GM21825 (cell line): ENCODE measurements around the gene MLLT3.

Source experiments
- ATAC-seq: cut with Tn5 transposase; IDR thresholded peaks from one replicate; pipeline ENCODE4 v1.9.1; 2021; ENCODE audit warnings: mild to moderate bottlenecking, moderate library complexity; ENCODE audit not compliant: unreplicated experiment

The MLLT3 gene

DNA sequence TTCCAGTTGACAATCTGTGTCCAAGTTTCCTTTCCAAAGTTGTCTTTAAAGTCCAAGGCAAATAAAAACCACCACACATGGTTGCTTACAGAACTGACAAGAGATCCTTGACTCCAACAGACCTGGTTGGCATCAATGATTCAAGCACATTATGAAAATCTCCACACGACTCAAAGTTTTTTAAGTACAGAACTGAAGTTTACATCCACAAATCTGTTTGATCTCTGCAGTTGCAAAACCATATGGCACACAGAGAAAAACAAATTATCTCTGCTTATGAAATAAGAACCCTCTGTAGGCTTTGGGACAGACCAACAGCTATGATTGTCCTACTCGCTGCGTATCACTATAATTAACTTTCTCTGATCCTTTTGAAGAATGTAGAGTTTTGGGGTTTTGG, 60.8 kb downstream of the MLLT3 start:
- no peak for ATAC-seq

DNA sequence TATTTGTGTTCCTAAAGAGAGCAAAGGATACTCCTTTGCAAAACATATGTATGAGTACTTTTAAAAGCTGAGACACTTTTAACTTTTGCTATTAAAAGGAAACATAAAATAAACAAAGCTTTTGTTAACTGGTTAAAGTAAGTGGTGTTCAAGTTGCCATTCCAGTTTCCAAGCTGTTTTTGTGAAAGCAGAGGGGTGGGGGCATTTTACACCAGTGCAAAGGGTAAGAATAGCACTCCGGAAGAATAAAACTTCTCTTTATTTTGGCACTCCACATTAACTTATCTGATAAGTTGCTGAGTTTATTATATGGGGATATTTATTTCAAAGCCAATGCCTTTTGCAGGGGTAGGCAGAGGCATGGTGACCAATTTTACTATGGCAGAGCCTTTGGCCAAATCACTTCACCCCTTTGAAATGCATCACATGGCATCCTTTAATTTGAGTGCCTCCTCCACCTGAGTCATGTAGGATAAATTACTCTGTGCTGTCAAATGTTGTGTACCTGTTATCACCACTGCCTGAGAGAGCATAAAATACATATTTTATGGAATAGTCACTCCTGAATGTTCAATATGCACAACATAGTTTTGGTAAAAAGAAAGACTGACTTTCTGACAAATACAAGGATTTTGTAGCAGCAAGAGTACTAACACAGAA, 62.9 kb downstream of the MLLT3 start:
- ATAC-seq: no peak

DNA sequence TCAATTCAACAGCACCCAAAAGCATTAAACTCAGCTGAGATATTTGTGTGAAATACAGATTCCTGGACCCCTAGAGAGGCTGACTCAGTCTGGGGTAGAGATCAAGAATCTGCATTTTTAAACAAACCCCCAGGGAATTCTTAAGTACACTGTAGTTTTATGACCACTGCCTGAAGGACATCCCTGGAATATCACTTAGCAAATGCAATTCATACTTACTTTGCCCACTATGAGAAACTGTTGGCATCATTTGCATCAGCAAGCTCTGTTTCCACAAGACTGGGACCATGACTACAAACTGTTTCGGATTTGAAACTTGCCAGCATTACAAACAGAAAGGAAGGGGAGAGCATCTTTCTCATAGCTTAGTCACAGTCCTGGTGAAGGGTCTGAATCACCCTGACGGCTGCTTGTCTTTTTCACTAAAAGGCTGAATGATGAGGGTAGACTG, 63.7 kb downstream of the MLLT3 start:
- no peak for ATAC-seq

DNA sequence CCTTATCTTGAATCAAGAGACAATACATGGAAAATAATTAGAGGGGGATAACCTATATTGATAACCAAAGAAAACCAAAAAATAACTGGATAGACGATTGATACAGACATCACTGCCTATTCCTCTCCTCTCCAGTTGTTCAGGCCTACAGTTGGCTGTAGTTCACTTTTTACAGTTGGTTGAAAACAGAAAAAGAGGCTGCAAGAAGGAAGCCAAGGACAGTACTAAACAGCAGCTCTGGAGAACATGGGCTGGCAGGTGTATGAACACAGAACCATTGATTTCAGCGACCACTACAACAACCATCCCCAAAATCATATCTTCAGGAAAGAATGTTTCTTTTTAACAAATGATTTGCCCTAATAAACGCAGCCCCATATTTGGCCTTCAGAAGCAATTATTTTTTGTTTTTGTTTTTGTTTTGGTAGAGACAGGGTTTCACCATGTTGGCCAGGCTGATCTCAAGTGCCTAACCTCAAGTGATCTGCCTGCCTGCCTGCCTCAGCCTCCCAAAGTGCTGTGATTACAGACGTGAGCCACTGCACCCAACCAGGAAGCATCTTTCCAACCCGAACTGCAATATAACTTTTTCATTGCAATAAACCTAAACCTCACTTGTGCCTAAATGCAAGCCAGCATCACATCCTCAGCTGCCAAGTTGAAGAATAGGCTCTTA, 64.3 kb downstream of the MLLT3 start:
- no peak for ATAC-seq

DNA sequence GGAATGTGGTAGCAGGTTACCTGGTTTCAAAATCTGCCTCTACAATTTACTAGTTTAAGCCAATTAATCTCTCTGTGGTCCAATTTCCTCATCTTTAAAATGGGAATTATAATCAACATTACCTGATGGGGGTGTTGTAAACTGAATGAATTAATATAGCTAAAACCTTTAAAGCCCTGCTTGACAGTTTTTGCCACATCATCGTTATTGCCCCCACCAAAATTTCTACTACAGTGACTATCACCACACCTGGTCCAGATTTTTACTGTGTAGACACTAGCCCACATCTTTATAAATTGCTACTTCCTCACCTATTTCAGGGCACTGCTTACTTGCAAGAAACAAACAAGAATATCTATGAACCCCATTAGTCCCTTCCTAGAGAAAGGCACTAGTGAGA, 65.0 kb downstream of the MLLT3 start:
- no peak for ATAC-seq

DNA sequence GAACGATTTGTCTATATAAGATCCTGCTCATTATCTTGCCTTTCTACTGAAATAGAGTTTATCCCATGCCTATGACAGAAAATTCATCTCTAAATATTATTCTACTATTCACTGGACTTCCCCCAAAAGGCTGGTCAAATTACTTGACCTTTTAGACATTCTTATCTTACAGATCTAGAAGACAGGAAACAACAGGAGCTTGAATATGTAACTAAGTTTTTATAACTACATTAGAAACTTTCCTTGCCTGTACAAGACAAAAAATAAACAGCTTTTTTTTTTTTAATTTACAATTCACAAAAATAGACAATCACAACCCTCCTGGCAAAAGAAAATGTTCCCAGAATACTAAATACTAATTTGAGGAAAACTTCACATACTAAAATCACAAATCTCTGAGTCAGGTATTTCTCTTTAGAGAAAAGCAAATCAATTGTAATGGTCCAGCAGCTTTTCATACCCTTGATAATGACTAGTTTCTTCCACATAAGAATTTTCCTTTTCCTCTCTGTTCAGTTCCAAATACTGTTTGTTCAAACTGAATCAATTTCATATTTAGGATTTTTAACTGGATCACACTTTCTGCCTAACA, 68.6 kb downstream of the MLLT3 start:
- ATAC-seq: peak; percentile 25

DNA sequence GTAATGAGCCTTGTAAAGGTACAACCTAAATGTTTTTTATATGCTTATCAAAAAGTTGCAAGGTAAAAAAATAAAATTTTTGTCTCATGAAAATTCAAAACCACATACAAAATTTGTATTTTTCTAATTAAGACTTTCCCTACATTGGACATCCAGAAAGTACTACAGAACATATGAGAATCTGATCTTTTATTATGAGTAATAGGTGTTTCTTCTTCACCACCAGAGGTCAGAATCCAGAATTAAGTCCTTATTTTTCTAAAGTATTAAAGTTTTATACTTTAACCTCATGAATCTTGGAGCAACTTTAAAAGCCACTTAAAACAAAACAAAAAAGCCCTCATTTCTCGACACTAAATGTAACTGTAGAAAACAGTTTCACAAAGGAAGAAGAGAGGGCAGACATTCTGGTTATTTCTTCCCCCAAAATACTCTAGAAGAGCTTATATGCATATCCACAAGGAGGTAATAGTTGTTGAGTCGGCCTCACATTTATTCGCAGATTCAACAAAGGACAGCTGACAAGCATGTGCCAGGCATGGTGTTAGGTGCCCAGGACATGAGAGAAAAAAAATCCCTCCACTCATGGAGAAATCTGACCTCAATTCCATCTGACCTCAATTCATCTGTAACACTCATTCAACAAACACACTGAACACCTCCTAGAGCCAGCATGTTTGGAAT, 69.3 kb downstream of the MLLT3 start:
- peak; percentile 45 for ATAC-seq

DNA sequence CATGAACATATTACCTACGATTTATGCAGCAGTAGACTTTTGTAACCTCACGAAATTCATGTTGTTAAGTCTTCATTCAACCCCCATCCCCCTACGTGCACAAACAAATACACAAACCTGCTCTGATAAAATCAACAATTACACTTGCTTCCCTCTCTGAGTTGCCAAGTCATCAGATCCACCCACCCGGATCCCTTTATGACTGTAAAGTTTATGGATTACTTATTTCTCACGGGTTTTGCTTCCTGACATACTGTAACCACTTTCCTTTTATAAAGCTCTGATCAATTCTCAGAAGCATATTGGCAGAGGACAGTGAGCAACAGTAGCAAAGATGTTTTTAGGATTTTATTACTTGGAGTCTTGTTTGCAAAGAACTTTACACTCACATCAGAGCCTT, 70.5 kb downstream of the MLLT3 start:
- peak; percentile 54 for ATAC-seq

DNA sequence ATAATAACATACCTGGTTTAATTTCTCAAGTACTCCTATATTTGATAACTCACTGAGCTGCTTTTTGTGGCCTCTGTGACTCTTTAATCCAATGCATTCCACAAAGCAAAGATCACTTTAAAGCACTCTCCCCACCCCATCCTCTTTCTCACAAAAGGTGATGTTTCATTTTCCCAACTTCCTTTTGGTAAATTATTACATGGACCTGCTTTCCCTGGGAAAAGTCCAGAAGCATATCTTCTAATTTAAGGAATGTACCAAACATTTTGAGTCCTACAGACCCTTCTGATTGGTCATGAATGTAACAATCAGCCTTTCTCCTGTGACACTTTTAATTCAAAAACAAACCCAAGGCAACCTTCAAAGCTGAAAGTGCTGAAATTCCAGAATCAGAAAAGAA, 71.1 kb downstream of the MLLT3 start:
- no peak for ATAC-seq

DNA sequence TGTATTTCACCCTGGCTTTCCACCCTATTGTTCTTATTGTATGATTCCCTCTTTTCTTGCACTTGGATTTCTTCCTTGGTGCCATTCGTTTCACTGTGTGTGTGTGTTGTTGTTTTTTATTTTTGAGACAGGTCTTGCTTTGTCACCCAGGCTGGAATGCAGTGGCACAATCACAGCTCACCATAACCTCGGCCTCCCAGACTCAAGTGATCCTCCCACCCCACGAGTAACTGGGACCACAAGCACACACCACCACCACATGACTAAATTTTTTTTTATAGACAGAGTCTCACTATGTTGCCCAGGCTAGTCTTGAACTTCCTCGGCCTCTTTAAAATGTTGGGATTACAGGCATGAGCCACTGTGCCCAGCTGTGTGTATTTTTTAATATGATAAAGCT, 72.0 kb downstream of the MLLT3 start:
- ATAC-seq: no peak

DNA sequence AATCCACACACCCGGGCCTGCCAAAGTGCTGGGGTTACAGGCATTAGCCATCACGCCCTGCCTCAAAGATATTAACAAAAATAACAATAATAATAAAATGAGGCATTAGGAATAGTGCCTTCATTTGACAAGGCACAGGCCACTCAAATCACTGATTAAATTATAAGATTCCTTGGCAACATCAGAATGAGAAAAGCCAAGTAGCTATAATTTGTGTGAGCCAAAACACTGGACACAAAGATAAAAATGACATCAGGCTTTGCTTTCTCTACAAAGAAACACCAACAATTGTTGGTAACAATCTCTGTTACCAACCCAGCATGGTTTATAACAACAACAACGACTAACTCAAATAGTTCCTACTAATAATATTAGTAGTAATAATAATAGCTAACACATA, 73.2 kb downstream of the MLLT3 start:
- ATAC-seq: no peak

DNA sequence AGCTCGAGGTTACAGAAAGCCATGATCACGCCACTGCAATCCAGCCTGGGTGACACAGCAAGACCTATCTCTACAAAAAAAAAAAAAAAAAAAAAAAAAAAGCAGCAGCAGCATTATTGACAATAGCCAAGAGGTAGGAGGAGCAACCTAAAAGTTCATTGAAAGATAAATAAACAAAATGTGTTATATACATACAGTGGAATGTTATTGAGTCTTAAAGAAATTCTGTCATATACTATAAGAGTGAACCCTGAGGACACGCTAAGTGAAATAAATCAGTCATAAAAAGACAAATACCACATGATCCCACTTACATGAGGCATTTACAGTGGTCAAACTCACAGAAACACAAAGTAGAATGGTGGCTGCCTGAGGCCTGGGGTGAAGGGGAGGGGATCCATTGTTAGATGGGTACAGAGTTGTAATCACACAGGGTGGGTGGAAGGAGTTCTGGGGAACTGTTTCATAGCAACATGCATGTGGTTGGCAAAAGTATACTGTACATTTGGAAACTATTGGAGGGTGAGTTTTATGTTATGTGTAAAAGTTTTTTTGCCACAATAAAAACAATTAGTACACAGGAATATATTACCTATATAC, 77.2 kb downstream of the MLLT3 start:
- no peak for ATAC-seq

DNA sequence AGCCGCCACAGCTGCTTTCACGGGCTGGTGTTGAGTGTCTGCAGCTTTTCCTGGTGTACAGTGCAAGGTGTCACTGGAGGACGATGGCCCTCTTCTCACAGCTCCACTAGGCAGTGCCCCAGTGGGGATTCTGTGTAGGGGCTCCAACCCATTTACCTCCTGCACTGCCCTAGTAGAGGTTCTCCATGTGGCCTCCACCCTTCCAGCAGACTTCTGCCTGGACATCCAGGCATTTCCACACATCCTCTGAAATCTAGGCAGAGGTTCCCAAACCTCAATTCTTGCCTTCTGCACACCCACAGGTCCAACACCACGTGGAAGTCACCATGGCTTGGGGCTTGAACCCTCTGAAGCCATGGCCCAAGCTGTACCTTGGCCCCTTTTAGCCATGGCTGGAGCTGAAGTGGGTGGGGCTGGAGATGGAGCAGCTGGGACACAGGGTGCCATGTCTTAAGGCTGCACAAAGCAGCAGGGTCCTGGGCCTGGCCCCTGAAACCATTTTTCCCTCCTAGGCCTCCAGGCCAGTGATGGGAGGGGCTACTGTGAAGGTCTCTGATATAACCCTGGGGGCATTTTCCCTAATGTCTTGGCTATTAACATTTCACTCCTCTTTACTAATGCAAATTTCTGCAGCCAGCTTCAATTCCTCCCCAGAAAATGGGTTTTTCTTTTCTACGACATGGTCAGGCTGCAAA, 82.0 kb downstream of the MLLT3 start:
- ATAC-seq: no peak

DNA sequence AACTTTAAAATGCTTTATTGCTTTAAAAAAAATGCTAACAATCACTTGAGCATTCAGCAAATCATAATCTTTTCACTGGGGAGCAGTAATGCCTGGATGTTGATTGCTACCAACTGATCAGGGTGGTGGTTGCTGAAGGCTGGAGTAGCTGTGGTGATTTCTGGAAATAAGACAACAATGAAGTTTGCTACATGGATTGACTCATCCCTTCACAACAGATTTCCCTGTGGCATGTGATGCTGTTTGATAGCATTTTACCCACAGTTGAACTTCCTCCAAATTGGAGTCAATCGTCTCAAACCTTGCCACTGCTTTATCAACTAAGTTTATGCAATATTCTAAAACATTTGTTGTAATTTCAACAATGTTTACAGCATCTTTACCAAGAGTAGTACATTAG, 83.3 kb downstream of the MLLT3 start:
- ATAC-seq: no peak

DNA sequence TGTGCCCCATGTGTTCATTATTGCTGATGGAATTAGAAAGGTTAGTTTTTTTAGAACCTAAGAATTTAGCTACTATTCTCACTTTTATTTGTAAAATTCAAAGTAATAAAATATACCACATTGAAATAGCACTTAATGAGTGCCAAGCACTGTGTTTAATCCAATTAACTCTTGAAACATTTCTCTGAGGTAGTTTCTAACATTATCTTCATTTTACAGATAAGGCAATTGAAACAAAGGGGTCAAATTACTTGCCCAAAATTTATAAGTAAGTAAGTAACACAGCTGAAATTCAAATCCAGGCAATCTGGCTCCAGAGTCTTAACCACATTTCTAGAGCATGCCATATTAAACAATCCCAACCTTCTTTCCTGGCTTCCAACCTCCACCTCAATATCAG, 84.2 kb downstream of the MLLT3 start:
- no peak for ATAC-seq

DNA sequence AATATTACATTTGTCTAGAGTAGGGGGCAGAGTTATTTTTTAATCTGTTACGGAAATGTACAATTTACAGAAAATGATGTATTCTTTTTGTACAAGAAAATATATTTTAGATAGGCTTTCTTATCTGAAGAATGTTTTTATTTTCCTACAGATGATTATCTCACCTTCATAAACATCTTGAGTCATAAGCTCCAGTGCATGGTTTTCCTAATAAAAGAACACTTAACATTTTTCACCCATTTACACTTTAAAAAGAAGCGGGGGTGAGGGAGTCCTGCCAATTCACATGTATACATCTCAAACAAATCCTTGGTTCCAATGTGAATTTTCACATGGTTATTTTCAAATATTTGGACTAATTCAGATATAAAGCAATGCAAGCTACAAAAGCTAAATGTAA, 85.0 kb downstream of the MLLT3 start:
- ATAC-seq: no peak

DNA sequence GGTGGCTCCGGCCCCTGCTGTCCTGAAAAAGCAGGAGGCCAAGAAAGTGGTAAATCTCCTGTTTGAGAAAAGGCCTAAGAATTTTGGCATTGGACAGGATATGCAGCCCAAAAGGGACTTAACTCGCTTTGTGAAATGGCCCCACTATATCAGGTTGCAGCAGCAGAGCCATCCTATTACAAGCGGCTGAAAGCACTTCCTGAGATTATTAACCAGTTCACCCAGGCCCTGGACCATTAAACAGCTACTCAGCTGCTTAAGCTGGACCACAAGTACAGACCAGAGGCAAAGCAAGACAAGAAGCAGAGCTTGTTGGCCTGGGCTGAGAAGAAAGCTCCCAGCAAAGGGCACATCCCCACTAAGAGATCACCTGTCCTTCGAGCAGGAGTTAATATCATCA, 89.7 kb downstream of the MLLT3 start:
- no peak for ATAC-seq

DNA sequence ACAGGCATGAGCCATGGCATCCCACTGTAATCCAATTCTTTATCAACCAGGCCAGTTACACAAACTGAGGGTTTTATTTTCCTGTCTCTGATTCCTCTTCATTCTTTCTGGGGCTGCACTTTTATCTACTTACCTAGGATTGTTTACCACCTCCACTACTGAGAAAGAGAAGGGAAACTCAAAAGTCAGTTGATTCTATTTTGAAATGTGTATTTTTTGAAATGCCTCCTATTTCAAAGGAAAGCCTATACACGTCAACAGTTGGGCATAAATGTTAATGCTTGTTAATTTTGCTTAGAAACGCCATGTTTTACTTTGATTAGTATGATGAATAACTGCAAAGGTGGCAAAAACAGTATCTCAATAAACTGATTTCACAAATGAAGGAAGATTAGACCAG, 92.5 kb downstream of the MLLT3 start:
- ATAC-seq: no peak

DNA sequence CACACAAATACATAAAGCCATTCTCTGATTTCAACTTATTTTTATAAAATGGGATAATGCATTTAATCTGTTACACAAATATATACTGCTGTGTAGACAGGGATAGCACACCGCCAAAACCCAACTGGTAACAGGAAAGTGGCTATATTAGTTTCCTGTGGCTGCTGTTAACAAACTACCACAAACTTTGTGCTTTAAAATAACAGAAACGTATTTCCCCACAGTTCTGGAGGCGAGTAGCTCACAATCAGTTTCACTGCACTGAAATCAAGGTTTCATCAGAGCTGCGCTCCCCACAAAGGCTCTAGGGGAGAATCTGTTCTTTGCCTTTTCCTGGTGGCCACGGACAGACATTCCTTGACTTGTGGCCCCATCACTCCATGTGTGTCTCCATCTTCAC, 94.0 kb downstream of the MLLT3 start:
- ATAC-seq: no peak

DNA sequence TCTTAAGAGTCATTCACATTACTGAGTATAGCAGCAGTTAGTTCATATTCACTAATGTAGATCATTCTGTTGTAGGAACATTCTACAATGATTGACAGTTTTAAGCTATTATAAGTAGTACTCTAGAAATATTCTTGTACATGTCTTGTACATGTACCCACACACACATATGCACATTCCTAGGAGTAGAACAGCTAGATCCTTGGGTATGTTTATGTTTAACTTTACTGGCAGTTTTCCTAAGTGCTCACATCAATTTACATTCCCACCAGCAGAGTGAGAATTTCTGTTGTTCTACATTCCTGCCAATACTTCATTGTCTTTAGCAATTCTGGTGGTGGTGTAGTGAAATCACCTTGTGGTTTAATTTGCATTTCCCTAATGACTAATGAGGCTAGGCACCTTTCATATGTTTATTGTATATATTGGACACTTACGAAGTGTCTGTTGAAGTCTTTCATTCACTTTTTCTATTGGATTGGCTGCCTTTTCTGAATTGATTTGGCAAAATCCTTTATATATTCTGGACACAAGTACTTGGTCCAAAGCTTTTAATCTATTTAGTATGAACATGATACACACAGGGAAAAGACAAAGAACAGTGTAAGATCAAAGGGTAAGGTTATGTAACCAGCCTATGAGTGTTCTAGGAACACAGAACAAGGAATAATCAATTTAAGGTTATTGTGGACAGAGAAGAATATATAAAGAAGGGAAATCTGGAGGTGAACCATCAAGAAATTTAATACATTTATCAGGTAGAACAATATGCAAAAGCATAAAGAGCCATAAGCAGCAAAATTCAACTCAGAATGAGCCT, 95.6 kb downstream of the MLLT3 start:
- ATAC-seq: peak; percentile 66
